ENCODE measurements around the gene CLEC20A.

CLEC20A gene

DNA sequence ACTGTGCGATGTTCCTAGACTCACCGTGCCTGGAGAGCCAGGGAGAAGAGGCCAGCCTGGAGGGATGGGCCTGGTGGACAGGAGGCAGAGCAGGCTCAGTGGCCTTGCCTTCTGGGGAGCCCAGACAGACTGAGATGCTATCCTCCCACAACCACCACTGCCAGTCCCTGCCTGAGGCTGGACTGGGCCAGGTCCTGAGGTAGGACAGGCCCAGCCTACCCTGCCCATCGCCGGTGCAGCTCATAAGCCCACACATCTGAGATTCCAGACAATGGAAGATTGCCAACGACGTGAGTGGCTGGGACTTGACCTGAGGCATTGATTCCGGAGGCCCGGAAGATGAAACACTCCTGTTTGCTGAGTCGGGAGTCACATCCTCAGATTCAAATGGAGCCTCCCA is 5.8 kb downstream of the CLEC20A start:
- TF ChIP-seq, protein P1, sequence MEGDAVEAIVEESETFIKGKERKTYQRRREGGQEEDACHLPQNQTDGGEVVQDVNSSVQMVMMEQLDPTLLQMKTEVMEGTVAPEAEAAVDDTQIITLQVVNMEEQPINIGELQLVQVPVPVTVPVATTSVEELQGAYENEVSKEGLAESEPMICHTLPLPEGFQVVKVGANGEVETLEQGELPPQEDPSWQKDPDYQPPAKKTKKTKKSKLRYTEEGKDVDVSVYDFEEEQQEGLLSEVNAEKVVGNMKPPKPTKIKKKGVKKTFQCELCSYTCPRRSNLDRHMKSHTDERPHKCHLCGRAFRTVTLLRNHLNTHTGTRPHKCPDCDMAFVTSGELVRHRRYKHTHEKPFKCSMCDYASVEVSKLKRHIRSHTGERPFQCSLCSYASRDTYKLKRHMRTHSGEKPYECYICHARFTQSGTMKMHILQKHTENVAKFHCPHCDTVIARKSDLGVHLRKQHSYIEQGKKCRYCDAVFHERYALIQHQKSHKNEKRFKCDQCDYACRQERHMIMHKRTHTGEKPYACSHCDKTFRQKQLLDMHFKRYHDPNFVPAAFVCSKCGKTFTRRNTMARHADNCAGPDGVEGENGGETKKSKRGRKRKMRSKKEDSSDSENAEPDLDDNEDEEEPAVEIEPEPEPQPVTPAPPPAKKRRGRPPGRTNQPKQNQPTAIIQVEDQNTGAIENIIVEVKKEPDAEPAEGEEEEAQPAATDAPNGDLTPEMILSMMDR (IDR thresholded peaks at IDR 0.05; ENCODE audit: low read depth, low read length) = no peak
- H3K4me3 ChIP-seq (ENCODE audit: low read depth, low read length) = no peak overlapping the region
- no peak for DNase-seq (ENCODE audit: low read depth, low spot score)
- in situ Hi-C loops (cut with HindIII; ENCODE audit: low sequenced_read_pairs) = no loop called here

DNA sequence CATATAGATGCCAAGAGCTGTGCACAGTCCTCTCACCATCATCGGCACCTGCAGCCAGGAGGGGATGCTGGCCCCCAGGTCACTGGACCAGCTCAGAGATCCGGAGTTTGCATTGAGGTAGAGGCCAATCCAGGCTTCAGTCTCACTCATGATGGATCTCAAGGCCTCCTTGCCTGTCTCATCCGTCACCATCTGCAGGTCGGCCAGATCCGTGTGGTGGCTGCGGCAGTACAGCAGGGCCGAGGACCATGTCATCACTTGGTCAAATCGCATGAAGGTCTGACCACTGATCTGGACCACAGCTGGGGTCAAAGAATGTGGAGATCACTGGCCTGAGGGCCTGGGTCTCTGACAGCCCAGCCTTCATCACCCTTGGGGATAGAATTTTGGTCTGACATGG is 6.6 kb downstream of the CLEC20A start:
- DNase-seq (ENCODE audit: low read depth, low spot score) = no peak
- no peak overlapping the region for H3K4me3 ChIP-seq (ENCODE audit: low read depth, low read length)
- in situ Hi-C loops (cut with HindIII; ENCODE audit: low sequenced_read_pairs) = no loop called here
- TF ChIP-seq, protein P1 (IDR thresholded peaks at IDR 0.05; ENCODE audit: low read depth, low read length) = no peak

DNA sequence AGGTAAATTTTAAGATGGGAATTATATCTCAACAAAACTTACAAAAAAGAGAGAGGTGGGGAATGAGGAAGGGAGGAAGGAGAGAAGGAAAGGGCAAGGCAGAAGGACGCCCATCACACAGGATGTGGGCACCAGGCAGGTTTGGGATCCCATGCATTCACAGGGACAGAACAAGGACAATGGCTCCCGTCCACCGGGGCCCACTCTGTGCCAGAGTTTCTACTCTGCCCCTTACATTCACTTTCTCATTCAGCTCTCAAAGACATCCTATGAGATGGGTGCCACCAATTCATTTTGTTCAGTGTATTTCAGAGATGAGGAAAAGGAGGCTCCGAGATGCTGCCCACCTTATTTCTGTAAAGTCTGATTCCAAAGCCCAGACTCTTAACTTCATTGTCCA is 7.4 kb downstream of the CLEC20A start:
- DNase-seq (ENCODE audit: low read depth, low spot score) = no peak
- H3K4me3 ChIP-seq (ENCODE audit: low read depth, low read length) = no peak overlapping the region
- TF ChIP-seq, protein P1 (IDR thresholded peaks at IDR 0.05; ENCODE audit: low read depth, low read length) = no peak
- in situ Hi-C loops (cut with HindIII; ENCODE audit: low sequenced_read_pairs) = no loop called here

DNA sequence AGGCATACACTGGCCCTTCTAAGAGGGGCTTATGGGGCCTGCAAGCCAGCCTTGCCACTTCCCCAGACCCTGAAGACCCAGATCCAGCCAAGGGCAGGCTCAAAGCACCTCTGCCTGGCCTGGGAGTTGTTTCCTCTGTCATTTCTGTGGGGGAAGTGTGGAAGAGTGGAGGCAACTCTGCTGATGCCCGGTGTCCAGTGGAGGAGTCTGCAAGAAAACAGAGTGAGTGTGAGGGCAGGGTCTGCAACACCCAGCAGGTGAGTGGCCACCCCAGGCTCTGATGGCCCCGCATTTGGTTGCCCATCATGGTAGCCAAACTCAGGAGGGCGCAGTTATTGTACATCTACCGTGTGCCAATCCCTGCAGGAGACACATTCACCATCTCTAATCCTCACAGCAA is 8.4 kb downstream of the CLEC20A start:
- no peak overlapping the region for H3K4me3 ChIP-seq (ENCODE audit: low read depth, low read length)
- in situ Hi-C loops (cut with HindIII; ENCODE audit: low sequenced_read_pairs) = no loop called here
- DNase-seq (ENCODE audit: low read depth, low spot score) = no peak
- TF ChIP-seq, protein P1 (IDR thresholded peaks at IDR 0.05; ENCODE audit: low read depth, low read length) = no peak

DNA sequence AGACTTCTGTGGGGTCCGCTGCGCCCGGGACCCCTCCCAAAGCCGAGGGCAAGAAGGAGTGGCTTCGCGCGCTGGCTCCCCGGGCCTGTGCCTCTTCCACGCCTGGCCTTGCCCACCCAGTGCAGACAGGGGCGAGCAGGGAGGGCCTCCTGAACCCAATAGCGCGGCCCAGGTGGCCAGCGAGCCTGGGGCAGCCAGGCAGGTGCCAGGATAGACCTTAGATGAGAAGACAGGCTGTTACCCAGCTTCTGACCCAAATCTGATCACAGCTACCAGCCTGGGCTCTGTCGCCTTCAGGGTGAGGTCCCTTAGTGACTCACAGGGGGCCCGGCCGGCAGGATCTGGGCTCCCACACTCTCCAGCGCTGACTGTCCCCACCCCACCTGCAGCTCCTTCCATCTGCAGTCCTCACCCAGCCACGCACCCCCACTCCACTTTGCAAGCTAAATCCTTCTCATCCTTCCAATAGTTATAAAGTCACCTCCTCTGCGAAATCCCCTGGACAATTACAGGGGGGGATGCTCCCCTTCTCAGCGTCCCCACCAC is 9.6 kb downstream of the CLEC20A start:
- in situ Hi-C loops (cut with HindIII; ENCODE audit: low sequenced_read_pairs) = no loop called here
- TF ChIP-seq, protein P1 (IDR thresholded peaks at IDR 0.05; ENCODE audit: low read depth, low read length) = no peak
- H3K4me3 ChIP-seq (ENCODE audit: low read depth, low read length) = no peak overlapping the region
- DNase-seq (ENCODE audit: low read depth, low spot score) = no peak

DNA sequence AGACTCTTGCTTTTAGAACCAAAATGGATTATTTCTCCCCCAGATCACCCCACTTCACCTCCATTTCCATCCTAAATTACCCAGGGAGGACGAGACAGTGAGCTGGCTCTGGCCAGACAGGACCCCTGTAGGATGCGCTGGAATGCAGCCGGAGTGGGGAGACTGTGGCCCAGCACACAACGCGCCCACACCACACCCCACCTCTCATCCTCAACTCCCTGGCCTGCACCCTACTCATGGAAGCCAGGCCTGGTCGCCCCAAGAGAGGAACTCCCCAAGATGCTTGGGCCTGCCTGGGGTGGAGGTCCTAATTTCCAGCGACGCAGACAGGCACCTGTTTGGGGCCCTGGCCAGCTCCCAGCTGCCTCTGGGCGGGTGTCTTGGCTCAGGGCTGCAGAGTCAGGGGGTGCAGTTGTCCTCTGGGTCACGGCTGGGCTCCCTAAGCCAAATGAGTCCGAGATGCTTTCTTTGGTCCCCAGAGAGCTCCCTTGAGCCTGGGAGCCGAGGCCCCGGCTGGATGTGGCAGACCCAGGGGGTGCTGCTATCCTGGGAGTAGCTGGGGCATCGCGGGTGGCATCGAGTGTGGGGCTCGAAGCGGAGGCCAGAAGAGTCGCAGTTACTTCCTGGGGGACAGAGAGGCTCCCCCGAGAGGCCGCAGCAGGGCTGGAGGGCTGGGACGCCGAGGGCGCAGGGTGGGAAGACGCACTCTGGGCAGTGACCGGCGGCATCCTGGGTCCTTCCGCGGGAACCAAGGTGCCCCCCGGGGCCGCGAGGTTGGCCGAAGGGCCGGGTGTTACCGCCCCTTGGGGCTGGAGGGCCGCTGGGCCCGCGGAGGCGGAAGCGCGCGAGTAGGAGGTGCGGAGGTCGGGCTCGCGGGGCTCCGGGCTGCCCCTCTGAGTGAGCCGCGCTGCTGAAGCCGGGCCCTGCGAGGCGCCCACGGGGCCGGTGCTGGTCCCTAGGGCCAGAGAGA is 10.4 kb downstream of the CLEC20A start:
- no peak for DNase-seq (ENCODE audit: low read depth, low spot score)
- H3K4me3 ChIP-seq (ENCODE audit: low read depth, low read length) = no peak overlapping the region
- TF ChIP-seq, protein P1 (IDR thresholded peaks at IDR 0.05; ENCODE audit: low read depth, low read length) = no peak
- in situ Hi-C loops (cut with HindIII; ENCODE audit: low sequenced_read_pairs) = no loop called here

All from astrocyte of the spinal cord (primary cell).